GM12878 (cell line): ENCODE results near the gene PSMD11. TPM values are rescaled to one million over a fixed set of nuclear protein-coding genes. Genes with fewer than 3 reads are reported as not detected.
A peak's percentile ranks its signal among the peaks of the same experiment; 100 is the strongest.

Source experiments
- BMI1 ChIP-seq: fragments of 450-650 bp; IDR thresholded peaks from 2 replicates; pipeline ENCODE4 v1.6.1; 2016; ENCODE audit warnings: mild to moderate bottlenecking, moderate library complexity, borderline replicate concordance
- IKZF2 ChIP-seq, 2 experiments: fragments of 450-650 bp; IDR thresholded peaks; 2 replicates each; pipeline ENCODE4 v1.6.1; 2017; ENCODE audit warnings: mild to moderate bottlenecking in 2 of 2, moderate library complexity in 2 of 2
- MLLT1 ChIP-seq: fragments of 450-650 bp; IDR thresholded peaks from 2 replicates; pipeline ENCODE4 v1.6.1; 2016; ENCODE audit warnings: mild to moderate bottlenecking
- MYB ChIP-seq: fragments of 150-350 bp; IDR thresholded peaks from 2 replicates; pipeline ENCODE4 v1.6.1; 2014; ENCODE audit warnings: mild to moderate bottlenecking, low read depth, low read length, borderline replicate concordance
- MYC ChIP-seq: IDR thresholded peaks from 2 replicates; pipeline ENCODE4 v1.6.1; 2011; ENCODE audit warnings: mild to moderate bottlenecking, low read length, moderate library complexity, inconsistent platforms; ENCODE audit not compliant: insufficient read depth, insufficient replicate concordance, insufficient read length, severe bottlenecking
- NBN ChIP-seq: fragments of 450-650 bp; IDR thresholded peaks from 2 replicates; pipeline ENCODE4 v1.6.1; 2016
- RFX5 ChIP-seq: IDR thresholded peaks from 2 replicates; pipeline ENCODE4 v1.6.1; 2011; ENCODE audit warnings: low read depth, low read length, improper control_type of control experiment
- SMAD1 ChIP-seq: fragments of 450-650 bp; IDR thresholded peaks from 2 replicates; pipeline ENCODE4 v1.6.1; 2018; ENCODE audit warnings: mild to moderate bottlenecking, low read depth; ENCODE audit not compliant: partially characterized antibody
- TARDBP ChIP-seq: IDR thresholded peaks from 2 replicates; pipeline ENCODE4 v1.6.1; 2016; ENCODE audit warnings: borderline replicate concordance
- ZNF592 ChIP-seq: fragments of 450-650 bp; IDR thresholded peaks from 2 replicates; pipeline ENCODE4 v1.6.1; 2017; ENCODE audit warnings: mild to moderate bottlenecking, moderate library complexity
- polyA plus RNA-seq, 11 experiments: library from polyadenylated mRNA; depleted of rRNA in 4 of 11; unstranded in 6 of 11; stranded (reverse) in 5 of 11; fragments of >200 nt; fragmentation: Nextera tagmentation in 4 of 11; fragmentation: Illumina TruSeq in 1 of 11; extraction: Ambion mirVana in 4 of 11; extraction: Trizol in 1 of 11; gene quantifications; 1 replicate in 1 of 11; 2 replicates in 10 of 11; pipeline versions ENCODE4 v1.2.1 to v1.2.3, GENCODE V29; 2011 to 2016; ENCODE audit warnings: inconsistent platforms in 2 of 11, missing spikeins in 2 of 11, low read depth in 1 of 11
- total RNA-seq, 4 experiments: library from RNA; depleted of rRNA in 3 of 4; stranded (reverse); fragments of >200 nt in 3 of 4; fragmentation: Illumina TruSeq in 1 of 4; extraction: Trizol in 1 of 4; gene quantifications; 2 replicates each; pipeline versions ENCODE4 v1.2.1 to v1.2.3, GENCODE V29; 2013 to 2021
- TF ChIP-seq, protein P1 (sequence below): IDR thresholded peaks from 2 replicates; pipeline ENCODE4 v1.6.1; 2012; ENCODE audit warnings: improper control_type of control experiment, low read depth, low read length; ENCODE audit not compliant: insufficient replicate concordance
- TF ChIP-seq, protein P2 (sequence below), 3 experiments: IDR thresholded peaks in 2 of 3; conservative IDR thresholded peaks in 1 of 3; 2 replicates each; pipeline ENCODE4 v1.5.1; 2011; ENCODE audit warnings: low read depth in 3 of 3, low read length in 3 of 3, mild to moderate bottlenecking in 3 of 3, control low read depth in 2 of 3, moderate library complexity in 2 of 3, inconsistent platforms in 1 of 3, mixed read lengths in 1 of 3; ENCODE audit not compliant: control insufficient read depth in 2 of 3, insufficient read depth in 1 of 3; ENCODE audit errors: extremely low read depth in 1 of 3

PSMD11 gene
- total and polyA plus RNA-seq, 10 of the 15 experiments (the other 5 are each of a cell fraction or from before 2014, with no cell fraction given) = 84.1 to 319 (median 120) TPM

DNA sequence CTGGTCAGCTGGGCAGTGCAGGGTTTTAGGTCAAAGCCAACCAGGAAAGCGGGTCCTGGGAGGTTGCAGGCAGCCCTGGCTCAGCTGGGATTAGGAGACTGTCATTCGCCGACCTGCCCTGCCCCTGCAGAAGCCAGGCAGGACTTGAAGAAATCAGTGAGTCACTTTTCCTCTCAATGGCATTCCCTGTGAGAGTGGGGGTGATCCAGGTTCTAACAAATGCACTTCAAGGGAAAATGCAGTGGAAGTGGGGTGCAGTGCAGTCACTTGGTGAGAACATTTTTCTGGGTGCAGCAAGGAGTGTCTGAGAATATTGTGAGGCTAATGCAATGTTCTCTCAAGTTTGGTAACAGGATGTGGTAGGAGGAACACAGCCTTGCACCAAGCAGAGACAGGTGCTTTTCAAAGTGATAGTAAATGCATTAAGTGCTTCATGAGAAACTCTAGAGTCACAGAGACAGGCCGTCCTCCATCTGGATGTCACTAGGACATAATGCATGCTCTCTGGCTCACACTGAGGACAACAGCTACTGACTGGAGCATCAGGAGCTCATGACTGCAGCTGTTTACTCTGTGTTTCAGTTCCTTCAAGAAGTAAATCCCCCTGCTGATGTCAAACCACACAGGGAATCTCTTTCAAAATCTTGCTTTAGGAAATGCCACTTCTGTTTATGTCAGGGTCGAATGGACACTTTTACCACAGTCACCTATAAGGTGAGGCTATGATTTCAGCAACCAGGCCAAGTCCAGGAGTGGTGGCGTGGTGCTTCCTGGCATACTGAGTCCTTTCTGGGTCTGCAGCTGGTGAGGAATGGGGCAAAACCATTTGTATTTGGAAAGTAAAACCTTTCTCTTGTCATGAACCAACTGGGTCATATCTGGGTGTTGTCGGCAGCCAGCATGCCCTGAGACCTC lies 59.2 kb downstream of the PSMD11 start (continued):
- TF ChIP-seq, protein P1, sequence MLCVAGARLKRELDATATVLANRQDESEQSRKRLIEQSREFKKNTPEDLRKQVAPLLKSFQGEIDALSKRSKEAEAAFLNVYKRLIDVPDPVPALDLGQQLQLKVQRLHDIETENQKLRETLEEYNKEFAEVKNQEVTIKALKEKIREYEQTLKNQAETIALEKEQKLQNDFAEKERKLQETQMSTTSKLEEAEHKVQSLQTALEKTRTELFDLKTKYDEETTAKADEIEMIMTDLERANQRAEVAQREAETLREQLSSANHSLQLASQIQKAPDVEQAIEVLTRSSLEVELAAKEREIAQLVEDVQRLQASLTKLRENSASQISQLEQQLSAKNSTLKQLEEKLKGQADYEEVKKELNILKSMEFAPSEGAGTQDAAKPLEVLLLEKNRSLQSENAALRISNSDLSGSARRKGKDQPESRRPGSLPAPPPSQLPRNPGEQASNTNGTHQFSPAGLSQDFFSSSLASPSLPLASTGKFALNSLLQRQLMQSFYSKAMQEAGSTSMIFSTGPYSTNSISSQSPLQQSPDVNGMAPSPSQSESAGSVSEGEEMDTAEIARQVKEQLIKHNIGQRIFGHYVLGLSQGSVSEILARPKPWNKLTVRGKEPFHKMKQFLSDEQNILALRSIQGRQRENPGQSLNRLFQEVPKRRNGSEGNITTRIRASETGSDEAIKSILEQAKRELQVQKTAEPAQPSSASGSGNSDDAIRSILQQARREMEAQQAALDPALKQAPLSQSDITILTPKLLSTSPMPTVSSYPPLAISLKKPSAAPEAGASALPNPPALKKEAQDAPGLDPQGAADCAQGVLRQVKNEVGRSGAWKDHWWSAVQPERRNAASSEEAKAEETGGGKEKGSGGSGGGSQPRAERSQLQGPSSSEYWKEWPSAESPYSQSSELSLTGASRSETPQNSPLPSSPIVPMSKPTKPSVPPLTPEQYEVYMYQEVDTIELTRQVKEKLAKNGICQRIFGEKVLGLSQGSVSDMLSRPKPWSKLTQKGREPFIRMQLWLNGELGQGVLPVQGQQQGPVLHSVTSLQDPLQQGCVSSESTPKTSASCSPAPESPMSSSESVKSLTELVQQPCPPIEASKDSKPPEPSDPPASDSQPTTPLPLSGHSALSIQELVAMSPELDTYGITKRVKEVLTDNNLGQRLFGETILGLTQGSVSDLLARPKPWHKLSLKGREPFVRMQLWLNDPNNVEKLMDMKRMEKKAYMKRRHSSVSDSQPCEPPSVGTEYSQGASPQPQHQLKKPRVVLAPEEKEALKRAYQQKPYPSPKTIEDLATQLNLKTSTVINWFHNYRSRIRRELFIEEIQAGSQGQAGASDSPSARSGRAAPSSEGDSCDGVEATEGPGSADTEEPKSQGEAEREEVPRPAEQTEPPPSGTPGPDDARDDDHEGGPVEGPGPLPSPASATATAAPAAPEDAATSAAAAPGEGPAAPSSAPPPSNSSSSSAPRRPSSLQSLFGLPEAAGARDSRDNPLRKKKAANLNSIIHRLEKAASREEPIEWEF = peak; percentile 88
- TF ChIP-seq TARDBP = no peak; the same call in 1 of the 2 replicates
- TF ChIP-seq IKZF2 (IDR thresholded peaks at IDR 0.05) = peak; percentile 98 to 99
- no peak; the same call in 1 of the 2 replicates for TF ChIP-seq ZNF592
- TF ChIP-seq, protein P2, sequence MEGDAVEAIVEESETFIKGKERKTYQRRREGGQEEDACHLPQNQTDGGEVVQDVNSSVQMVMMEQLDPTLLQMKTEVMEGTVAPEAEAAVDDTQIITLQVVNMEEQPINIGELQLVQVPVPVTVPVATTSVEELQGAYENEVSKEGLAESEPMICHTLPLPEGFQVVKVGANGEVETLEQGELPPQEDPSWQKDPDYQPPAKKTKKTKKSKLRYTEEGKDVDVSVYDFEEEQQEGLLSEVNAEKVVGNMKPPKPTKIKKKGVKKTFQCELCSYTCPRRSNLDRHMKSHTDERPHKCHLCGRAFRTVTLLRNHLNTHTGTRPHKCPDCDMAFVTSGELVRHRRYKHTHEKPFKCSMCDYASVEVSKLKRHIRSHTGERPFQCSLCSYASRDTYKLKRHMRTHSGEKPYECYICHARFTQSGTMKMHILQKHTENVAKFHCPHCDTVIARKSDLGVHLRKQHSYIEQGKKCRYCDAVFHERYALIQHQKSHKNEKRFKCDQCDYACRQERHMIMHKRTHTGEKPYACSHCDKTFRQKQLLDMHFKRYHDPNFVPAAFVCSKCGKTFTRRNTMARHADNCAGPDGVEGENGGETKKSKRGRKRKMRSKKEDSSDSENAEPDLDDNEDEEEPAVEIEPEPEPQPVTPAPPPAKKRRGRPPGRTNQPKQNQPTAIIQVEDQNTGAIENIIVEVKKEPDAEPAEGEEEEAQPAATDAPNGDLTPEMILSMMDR (IDR thresholded peaks at IDR 0.05 in 2 of 3, conservative IDR thresholded peaks at IDR 0.05 in 1 of 3; ENCODE audit: control insufficient read depth in 2 of 3, extremely low read depth in 1 of 3, insufficient read depth in 1 of 3, low read depth in 3 of 3, low read length in 3 of 3) = no peak
- no peak for TF ChIP-seq MYC
- peak; percentile 64 for TF ChIP-seq SMAD1
- peak; percentile 47; the same call in 1 of the 2 replicates for TF ChIP-seq MYB
- peak; percentile 92 for TF ChIP-seq MLLT1
- TF ChIP-seq RFX5 = no peak
- TF ChIP-seq BMI1 = no peak; the same call in 1 of the 2 replicates
- TF ChIP-seq NBN = peak; percentile 86; the same call in 1 of the 2 replicates
